LNCaP clone FGC (cell line): ENCODE data around the gene WASF3.

Experiments
- DNase-seq: peaks from one replicate; pipeline ENCODE4 v3.0.0-alpha.2; 2011; ENCODE audit warnings: low read depth
- H3K4me3 ChIP-seq: 2 replicates; pipeline ENCODE4 v1.5.1; 2011; ENCODE audit warnings: mild to moderate bottlenecking, low read depth, low read length, control low read depth
- TF ChIP-seq, protein P1 (sequence below): IDR thresholded peaks from 2 replicates; pipeline ENCODE4 v1.5.1; 2012; ENCODE audit warnings: mild to moderate bottlenecking; ENCODE audit not compliant: control insufficient read depth, insufficient read depth; ENCODE audit errors: extremely low read depth

Gene WASF3

GRCh38 chr13:26531742-26532141, 25.7 kb upstream of the WASF3 start:
- no peak for DNase-seq
- TF ChIP-seq, protein P1, sequence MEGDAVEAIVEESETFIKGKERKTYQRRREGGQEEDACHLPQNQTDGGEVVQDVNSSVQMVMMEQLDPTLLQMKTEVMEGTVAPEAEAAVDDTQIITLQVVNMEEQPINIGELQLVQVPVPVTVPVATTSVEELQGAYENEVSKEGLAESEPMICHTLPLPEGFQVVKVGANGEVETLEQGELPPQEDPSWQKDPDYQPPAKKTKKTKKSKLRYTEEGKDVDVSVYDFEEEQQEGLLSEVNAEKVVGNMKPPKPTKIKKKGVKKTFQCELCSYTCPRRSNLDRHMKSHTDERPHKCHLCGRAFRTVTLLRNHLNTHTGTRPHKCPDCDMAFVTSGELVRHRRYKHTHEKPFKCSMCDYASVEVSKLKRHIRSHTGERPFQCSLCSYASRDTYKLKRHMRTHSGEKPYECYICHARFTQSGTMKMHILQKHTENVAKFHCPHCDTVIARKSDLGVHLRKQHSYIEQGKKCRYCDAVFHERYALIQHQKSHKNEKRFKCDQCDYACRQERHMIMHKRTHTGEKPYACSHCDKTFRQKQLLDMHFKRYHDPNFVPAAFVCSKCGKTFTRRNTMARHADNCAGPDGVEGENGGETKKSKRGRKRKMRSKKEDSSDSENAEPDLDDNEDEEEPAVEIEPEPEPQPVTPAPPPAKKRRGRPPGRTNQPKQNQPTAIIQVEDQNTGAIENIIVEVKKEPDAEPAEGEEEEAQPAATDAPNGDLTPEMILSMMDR = no peak

GRCh38 chr13:26534036-26534726, 23.3 kb upstream of the WASF3 start:
- H3K4me3 ChIP-seq = no peak overlapping the region
- no peak for DNase-seq
- TF ChIP-seq, protein P1 = no peak

More at GRCh38 chr13:26531742-26532141, 25.7 kb upstream of the WASF3 start:
- no peak overlapping the region for H3K4me3 ChIP-seq

- DNase-seq = no peak
- no peak overlapping the region for H3K4me3 ChIP-seq
- TF ChIP-seq, protein P1 = no peak
Observed at GRCh38 chr13:26538363-26539317, 18.8 kb upstream of the WASF3 start.

- TF ChIP-seq, protein P1 = no peak
- no peak for DNase-seq
- no peak overlapping the region for H3K4me3 ChIP-seq
Observed at GRCh38 chr13:26539738-26540292, 17.7 kb upstream of the WASF3 start.

DNA sequence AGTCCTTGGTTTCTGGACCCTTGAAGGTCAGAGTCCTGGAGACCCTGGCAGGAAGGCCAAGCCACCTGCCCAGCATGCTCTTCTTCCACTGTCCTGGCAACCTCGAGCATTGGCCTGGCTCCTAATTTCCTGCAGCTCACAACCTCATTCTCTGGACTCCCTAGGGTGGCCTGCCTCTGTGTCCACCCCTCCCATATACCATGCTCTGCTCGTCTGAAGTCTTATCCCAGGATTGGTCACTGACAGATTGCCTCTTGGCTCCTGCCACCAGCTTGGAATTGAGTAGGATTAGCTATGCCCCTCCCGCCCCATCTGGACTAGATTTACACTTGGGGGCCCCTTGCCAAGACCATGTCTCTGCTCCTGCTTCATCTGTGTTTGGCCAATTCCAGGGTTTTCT, 17.1 kb upstream of the WASF3 start:
- TF ChIP-seq, protein P1 = no peak
- H3K4me3 ChIP-seq = no peak overlapping the region
- no peak for DNase-seq

DNA sequence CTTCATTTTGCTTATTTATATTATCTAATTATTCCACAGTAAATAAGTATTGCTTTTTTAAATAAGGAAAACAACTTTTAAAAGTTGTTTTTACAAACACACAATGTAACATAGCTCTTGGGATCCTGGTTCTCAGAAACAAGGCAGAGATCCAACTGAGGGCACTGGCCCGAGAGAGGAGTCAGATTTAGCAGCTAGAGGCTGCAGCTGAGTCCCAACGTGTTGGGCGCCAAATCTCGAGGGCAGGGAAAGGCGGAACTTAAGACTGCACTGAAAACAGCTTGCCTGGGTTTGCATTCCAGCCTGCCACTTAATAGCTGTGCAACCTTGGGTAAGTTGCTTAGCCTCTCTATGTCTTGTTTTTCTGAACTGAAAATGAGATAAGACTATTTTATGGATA, 16.4 kb upstream of the WASF3 start:
- no peak for DNase-seq
- H3K4me3 ChIP-seq = no peak overlapping the region
- TF ChIP-seq, protein P1 = no peak
